EH (cell line): Measurements from ENCODE around the gene CCNQ.

Source experiments
- DNase-seq: peaks from one replicate; pipeline ENCODE4 v3.0.0-alpha.2; 2015; ENCODE audit warnings: low read depth

CCNQ gene

GRCh38 chrX:153637121-153638040 is 38.4 kb upstream of the CCNQ start:
- DNase-seq, result no peak

- DNase-seq, result no peak
Observed at GRCh38 chrX:153636716-153637115, 37.8 kb upstream of the CCNQ start.

GRCh38 chrX:153635788-153636668 is 37.1 kb upstream of the CCNQ start:
- DNase-seq, result peak; percentile 39

- DNase-seq, result no peak
Observed at GRCh38 chrX:153635388-153635787, 36.4 kb upstream of the CCNQ start.

GRCh38 chrX:153634832-153635231 is 35.9 kb upstream of the CCNQ start:
- no peak for DNase-seq

GRCh38 chrX:153634236-153634635 is 35.3 kb upstream of the CCNQ start:
- no peak for DNase-seq

- DNase-seq, result no peak
Observed at GRCh38 chrX:153633607-153634180, 34.8 kb upstream of the CCNQ start.

GRCh38 chrX:153633048-153633447 is 34.1 kb upstream of the CCNQ start:
- DNase-seq, result no peak

- DNase-seq, result no peak
Observed at GRCh38 chrX:153632595-153632946, 33.6 kb upstream of the CCNQ start.

GRCh38 chrX:153631907-153632594 is 33.1 kb upstream of the CCNQ start:
- no peak for DNase-seq

GRCh38 chrX:153631346-153631745 is 32.4 kb upstream of the CCNQ start:
- no peak for DNase-seq

GRCh38 chrX:153628665-153629064 is 29.7 kb upstream of the CCNQ start:
- no peak for DNase-seq

GRCh38 chrX:153628129-153628528 is 29.2 kb upstream of the CCNQ start:
- no peak for DNase-seq

GRCh38 chrX:153627675-153628111 is 28.8 kb upstream of the CCNQ start:
- DNase-seq, result no peak

GRCh38 chrX:153626863-153627674 is 28.1 kb upstream of the CCNQ start:
- no peak for DNase-seq

- no peak for DNase-seq
Observed at GRCh38 chrX:153626025-153626633, 27.2 kb upstream of the CCNQ start.

- no peak for DNase-seq
Observed at GRCh38 chrX:153625271-153626024, 26.5 kb upstream of the CCNQ start.

GRCh38 chrX:153624196-153625091 is 25.5 kb upstream of the CCNQ start:
- no peak for DNase-seq
